Muscle layer of duodenum (tissue), 2 donors: ENCODE data around the gene HID1.
A peak's percentile ranks its signal among the peaks of the same experiment; 100 is the strongest.

Experiments used
- H3K27ac ChIP-seq: one replicate; pipeline ENCODE4 v1.7.0; 2013; ENCODE audit warnings: mild to moderate bottlenecking, low read length
- H3K27me3 ChIP-seq: one replicate; pipeline ENCODE4 v1.7.0; 2013; ENCODE audit warnings: low read depth, mild to moderate bottlenecking, control low read depth, low read length
- H3K36me3 ChIP-seq, 2 donors: one replicate each; pipeline ENCODE4 v1.7.0; 2013; ENCODE audit warnings: low read length in 2 of 2, control low read depth in 1 of 2, mild to moderate bottlenecking in 1 of 2; ENCODE audit not compliant: insufficient read depth in 2 of 2, control insufficient read depth in 1 of 2
- H3K4me1 ChIP-seq, 2 donors: one replicate each; pipeline ENCODE4 v1.7.0; 2013; ENCODE audit warnings: low read length in 2 of 2, mild to moderate bottlenecking in 2 of 2, control low read depth in 1 of 2, moderate library complexity in 1 of 2; ENCODE audit not compliant: insufficient read depth in 2 of 2, control insufficient read depth in 1 of 2
- H3K4me3 ChIP-seq, 2 donors: one replicate each; pipeline ENCODE4 v1.7.0; 2013; ENCODE audit warnings: low read length in 2 of 2, low read depth in 1 of 2, mild to moderate bottlenecking in 1 of 2
- H3K9me3 ChIP-seq, 2 donors: one replicate each; pipeline ENCODE4 v1.7.0; 2013; ENCODE audit warnings: low read length in 2 of 2, control low read depth in 1 of 2, mild to moderate bottlenecking in 1 of 2; ENCODE audit not compliant: control insufficient read depth in 1 of 2
- donor health status: healthy.

Gene HID1

DNA sequence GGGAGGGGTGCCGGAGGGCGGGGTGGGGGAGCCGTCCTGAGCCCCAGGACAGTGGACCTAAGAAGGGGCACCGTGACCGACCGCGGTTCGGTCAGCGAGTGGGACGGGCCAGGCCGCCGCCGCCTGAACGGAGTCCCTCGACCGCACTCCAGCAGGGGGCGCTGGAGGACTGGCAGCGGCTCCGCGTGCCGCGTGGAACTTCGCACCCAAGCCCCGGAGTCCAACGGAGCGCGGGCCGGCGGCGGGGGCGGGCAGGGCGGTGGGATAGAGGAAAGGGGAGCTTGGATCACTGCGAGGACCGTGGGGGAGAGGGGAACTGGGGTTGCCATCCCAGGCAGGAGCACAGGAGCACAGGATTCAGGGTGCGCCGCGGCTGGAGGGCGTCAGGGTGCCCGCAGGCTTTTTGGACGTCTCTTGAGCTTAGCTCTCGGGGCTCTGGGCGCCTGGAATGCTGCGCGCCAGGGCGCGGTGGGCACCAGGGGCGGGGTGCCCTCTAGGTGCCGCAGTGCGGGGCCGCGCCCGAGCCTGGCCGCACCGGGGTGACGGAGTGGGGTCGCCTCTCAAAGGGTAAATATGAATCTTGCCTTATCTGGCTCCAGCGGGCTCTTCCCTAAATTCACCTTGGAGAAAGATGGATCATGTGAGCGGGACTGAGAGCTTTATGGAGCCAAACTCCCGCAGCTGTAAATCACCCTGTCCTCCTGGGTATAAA is 48.9 kb downstream of the HID1 start:
- peaks cover 45% of the 10 kb centered on the region for H3K27me3 ChIP-seq

GRCh38 chr17:74922694-74923537 is 49.6 kb downstream of the HID1 start, which contains the start of gene USH1G:
TSS of gene USH1G (minus strand) at chr17:74923255. CDS start at chr17:74923073, 182 bp downstream.
- Histone ChIP-seq H3K36me3 (no peaks in the 10 kb centered on the region), H3K27ac (no peak within 1 kb of the TSS), H3K27me3 (peaks cover 45% of the 10 kb centered on the region), H3K4me3 (peak within 1 kb of the TSS in 1 of 2 donors; percentile 46), H3K9me3 (no peaks in the 10 kb centered on the region), H3K4me1 (peaks cover 0 to 24% of the 10 kb centered on the region in 2 donors)

More for the DNA sequence above, 48.9 kb downstream of the HID1 start:
- Histone ChIP-seq H3K27ac (no peak overlapping the region), H3K4me3 (peak overlapping the region in 1 of 2 donors; percentile 46), H3K9me3 (no peaks in the 10 kb centered on the region), H3K4me1 (peaks cover 0 to 24% of the 10 kb centered on the region in 2 donors), H3K36me3 (no peaks in the 10 kb centered on the region)

DNA sequence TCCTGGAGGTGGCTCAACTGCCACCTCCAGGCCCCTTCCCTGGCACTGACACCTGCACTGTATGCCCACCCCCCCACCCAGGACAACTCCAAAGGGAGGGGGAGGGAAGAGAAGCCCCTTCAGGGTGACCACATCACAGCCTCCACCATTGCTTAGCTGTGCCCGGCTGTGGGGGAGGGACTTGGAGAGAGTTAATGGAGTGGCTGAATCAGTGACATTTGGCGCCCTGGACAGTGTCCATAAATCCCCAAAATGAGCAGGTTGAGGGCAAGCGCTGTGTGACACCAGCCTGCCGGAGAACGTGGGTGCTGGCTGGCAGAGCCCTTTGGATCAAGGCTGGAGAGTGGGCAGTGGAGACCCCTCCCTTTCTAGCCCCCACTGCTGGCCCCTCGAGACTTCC is 50.4 kb downstream of the HID1 start:
- Histone ChIP-seq H3K27ac (no peak overlapping the region), H3K4me3 (no peak overlapping the region), H3K4me1 (peaks cover 0 to 24% of the 10 kb centered on the region in 2 donors), H3K36me3 (no peaks in the 10 kb centered on the region), H3K9me3 (no peaks in the 10 kb centered on the region), H3K27me3 (peaks cover 42% of the 10 kb centered on the region)

DNA sequence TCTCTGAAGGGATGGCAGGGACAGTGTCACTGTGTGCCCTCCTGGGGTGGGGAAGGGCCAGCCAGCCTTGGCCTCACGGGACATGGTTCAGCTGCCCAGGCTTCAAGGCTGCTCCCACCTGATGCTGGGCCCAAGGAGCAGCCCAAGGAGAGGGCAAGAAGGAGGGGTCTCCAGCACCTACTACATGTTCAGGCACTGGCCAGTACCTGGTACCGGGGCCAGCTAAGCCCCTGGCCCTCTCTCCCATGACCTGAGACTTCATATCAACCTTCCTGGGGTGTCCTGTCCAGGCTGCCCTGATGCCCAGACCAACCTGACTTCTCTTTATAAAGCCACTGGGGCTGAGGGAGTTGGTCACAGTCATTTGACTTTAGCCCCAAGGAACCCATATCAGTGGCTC is 50.8 kb downstream of the HID1 start:
- peaks cover 39% of the 10 kb centered on the region for H3K27me3 ChIP-seq
- no peak overlapping the region for H3K4me3 ChIP-seq

GRCh38 chr17:74921026-74921681 is 51.4 kb downstream of the HID1 start:
- peaks cover 37% of the 10 kb centered on the region for H3K27me3 ChIP-seq
- no peak overlapping the region for H3K4me3 ChIP-seq
- H3K9me3 ChIP-seq, result no peaks in the 10 kb centered on the region
- no peak overlapping the region for H3K27ac ChIP-seq
- H3K36me3 ChIP-seq, result no peaks in the 10 kb centered on the region
- peaks cover 0 to 24% of the 10 kb centered on the region in 2 donors for H3K4me1 ChIP-seq

More for the DNA sequence above, 50.8 kb downstream of the HID1 start:
- Histone ChIP-seq H3K4me1 (peaks cover 0 to 24% of the 10 kb centered on the region in 2 donors), H3K36me3 (no peaks in the 10 kb centered on the region), H3K27ac (no peak overlapping the region), H3K9me3 (no peaks in the 10 kb centered on the region)

GRCh38 chr17:74920642-74921025 is 51.9 kb downstream of the HID1 start:
- Histone ChIP-seq H3K27ac (no peak overlapping the region), H3K4me1 (peaks cover 0 to 24% of the 10 kb centered on the region in 2 donors), H3K27me3 (peaks cover 32% of the 10 kb centered on the region), H3K4me3 (no peak overlapping the region), H3K36me3 (no peaks in the 10 kb centered on the region), H3K9me3 (no peaks in the 10 kb centered on the region)

DNA sequence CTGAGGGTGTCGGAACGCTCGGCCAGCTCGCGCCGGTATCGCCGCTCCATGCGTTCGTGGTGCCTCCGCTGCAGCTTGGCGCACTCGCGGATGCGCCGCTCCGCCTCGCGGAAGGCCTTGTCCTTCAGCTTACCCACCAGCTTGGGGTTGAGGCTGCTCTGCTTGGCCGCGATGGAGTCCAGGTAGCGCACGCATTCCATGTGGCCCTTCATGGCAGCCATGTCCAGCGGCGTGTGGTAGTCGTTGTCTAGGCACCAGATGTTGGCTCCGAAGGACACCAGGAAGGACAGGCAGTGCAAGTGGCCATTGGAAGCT is 52.3 kb downstream of the HID1 start:
- no peaks in the 10 kb centered on the region for H3K9me3 ChIP-seq
- H3K4me1 ChIP-seq, result peaks cover 0 to 24% of the 10 kb centered on the region in 2 donors
- no peak overlapping the region for H3K27ac ChIP-seq
- H3K27me3 ChIP-seq, result peaks cover 29% of the 10 kb centered on the region
- H3K4me3 ChIP-seq, result no peak overlapping the region
- H3K36me3 ChIP-seq, result no peaks in the 10 kb centered on the region

- Histone ChIP-seq H3K4me3 (no peak overlapping the region), H3K27ac (no peak overlapping the region), H3K36me3 (no peaks in the 10 kb centered on the region), H3K27me3 (peaks cover 23% of the 10 kb centered on the region), H3K4me1 (peaks cover 0 to 22% of the 10 kb centered on the region in 2 donors), H3K9me3 (no peaks in the 10 kb centered on the region)
Observed at GRCh38 chr17:74919440-74920305, 52.9 kb downstream of the HID1 start.

DNA sequence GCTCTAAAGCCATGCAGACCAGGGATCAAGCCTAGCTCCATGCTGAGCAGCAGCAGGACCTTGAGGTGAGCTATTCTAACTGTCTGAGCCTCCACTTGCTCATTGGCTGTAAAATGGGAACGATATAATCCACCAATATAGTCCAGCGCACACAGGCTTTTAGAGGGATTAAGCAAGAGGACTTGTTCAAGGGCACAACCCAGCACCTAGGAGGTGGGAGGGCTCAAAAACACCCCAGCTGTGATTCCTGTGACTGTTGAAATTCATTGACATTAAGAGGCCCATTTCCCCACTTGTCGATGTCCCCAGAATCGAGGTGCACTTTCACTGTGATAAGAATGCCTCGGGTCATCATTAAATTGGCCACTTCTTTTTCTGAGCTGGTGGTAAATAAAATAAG is 53.7 kb downstream of the HID1 start:
- H3K27me3 ChIP-seq, result peaks cover 15% of the 10 kb centered on the region
- H3K27ac ChIP-seq, result no peak overlapping the region
- H3K4me3 ChIP-seq, result no peak overlapping the region
- H3K36me3 ChIP-seq, result no peaks in the 10 kb centered on the region
- peaks cover 0 to 14% of the 10 kb centered on the region in 2 donors for H3K4me1 ChIP-seq
- H3K9me3 ChIP-seq, result no peaks in the 10 kb centered on the region

DNA sequence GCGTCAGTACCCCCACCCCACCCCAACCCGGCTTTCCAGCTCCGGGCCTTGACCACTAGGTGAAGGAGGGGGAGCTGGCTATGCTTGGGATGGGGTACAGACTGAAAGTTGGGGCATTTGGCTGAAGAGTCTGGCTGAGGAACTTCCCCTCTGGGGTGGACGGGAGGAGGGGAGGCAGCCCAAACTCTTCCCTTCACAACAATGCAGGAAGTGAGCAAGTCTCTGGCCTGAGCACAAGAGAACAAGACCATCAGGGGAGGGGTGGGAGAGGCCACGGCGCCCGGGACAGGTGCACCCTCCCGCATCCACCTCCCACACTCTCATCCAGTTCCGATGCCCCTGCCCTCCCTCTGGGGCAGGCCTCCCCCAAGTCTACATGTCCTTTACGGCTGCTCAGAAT is 55.1 kb downstream of the HID1 start:
- peaks cover 0 to 1% of the 10 kb centered on the region in 2 donors for H3K4me1 ChIP-seq
- no peaks in the 10 kb centered on the region for H3K9me3 ChIP-seq
- peaks cover 7% of the 10 kb centered on the region for H3K27me3 ChIP-seq
- H3K36me3 ChIP-seq, result no peaks in the 10 kb centered on the region
- H3K27ac ChIP-seq, result no peak overlapping the region
- no peak overlapping the region for H3K4me3 ChIP-seq
